ENCODE measurements around the gene WDR88.

DNA sequence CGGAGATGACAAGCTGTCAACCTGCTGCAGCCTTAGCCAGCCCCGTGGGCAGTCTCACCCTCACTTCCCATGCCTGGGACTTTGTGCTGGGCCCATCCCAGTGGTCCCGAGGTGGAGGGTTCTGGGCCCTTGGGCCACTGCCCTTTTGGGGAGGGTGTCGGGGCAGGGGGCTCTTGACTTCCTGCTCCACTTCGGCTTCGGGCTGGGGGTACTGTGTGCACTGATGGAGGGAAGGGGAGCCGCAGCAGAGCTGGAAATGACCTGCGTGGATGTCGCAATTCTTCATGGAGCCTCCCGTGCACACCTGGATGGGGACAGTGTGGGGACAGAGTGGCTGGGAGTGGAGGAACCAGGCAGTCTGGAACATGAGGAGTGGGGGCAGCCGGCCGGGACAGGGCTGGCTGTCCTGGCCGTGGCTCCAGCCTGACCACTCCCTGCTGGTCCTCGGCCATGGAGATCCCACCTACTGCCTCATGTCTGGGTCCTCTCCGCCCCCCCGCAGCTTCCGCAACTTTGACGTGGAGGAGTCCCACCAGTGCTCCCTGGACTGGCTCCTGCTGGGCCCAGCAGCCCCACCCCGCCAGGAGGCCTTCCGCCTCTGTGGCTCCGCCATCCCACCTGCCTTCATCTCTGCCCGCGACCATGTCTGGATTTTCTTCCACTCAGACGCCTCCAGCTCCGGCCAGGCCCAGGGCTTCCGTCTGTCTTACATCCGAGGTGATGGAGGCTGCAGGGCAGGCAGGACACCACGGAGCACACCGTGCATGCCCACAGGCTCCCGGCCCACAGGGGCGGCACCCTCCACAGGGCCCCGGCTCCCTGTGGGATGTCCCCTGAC, 72.4 kb downstream of the WDR88 start:
- no peak for TF ChIP-seq POLR2AphosphoS5 (IDR thresholded peaks at IDR 0.05; ENCODE audit: low read depth)
- TF ChIP-seq, protein P1, sequence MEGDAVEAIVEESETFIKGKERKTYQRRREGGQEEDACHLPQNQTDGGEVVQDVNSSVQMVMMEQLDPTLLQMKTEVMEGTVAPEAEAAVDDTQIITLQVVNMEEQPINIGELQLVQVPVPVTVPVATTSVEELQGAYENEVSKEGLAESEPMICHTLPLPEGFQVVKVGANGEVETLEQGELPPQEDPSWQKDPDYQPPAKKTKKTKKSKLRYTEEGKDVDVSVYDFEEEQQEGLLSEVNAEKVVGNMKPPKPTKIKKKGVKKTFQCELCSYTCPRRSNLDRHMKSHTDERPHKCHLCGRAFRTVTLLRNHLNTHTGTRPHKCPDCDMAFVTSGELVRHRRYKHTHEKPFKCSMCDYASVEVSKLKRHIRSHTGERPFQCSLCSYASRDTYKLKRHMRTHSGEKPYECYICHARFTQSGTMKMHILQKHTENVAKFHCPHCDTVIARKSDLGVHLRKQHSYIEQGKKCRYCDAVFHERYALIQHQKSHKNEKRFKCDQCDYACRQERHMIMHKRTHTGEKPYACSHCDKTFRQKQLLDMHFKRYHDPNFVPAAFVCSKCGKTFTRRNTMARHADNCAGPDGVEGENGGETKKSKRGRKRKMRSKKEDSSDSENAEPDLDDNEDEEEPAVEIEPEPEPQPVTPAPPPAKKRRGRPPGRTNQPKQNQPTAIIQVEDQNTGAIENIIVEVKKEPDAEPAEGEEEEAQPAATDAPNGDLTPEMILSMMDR (IDR thresholded peaks at IDR 0.05; ENCODE audit: insufficient read depth, low read length) = no peak
- TF ChIP-seq, protein P2, sequence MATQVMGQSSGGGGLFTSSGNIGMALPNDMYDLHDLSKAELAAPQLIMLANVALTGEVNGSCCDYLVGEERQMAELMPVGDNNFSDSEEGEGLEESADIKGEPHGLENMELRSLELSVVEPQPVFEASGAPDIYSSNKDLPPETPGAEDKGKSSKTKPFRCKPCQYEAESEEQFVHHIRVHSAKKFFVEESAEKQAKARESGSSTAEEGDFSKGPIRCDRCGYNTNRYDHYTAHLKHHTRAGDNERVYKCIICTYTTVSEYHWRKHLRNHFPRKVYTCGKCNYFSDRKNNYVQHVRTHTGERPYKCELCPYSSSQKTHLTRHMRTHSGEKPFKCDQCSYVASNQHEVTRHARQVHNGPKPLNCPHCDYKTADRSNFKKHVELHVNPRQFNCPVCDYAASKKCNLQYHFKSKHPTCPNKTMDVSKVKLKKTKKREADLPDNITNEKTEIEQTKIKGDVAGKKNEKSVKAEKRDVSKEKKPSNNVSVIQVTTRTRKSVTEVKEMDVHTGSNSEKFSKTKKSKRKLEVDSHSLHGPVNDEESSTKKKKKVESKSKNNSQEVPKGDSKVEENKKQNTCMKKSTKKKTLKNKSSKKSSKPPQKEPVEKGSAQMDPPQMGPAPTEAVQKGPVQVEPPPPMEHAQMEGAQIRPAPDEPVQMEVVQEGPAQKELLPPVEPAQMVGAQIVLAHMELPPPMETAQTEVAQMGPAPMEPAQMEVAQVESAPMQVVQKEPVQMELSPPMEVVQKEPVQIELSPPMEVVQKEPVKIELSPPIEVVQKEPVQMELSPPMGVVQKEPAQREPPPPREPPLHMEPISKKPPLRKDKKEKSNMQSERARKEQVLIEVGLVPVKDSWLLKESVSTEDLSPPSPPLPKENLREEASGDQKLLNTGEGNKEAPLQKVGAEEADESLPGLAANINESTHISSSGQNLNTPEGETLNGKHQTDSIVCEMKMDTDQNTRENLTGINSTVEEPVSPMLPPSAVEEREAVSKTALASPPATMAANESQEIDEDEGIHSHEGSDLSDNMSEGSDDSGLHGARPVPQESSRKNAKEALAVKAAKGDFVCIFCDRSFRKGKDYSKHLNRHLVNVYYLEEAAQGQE (IDR thresholded peaks at IDR 0.05; ENCODE audit: insufficient replicate concordance, low read depth) = no peak
